Measurements from ENCODE around the gene FXYD1.

- TF ChIP-seq, protein P1, sequence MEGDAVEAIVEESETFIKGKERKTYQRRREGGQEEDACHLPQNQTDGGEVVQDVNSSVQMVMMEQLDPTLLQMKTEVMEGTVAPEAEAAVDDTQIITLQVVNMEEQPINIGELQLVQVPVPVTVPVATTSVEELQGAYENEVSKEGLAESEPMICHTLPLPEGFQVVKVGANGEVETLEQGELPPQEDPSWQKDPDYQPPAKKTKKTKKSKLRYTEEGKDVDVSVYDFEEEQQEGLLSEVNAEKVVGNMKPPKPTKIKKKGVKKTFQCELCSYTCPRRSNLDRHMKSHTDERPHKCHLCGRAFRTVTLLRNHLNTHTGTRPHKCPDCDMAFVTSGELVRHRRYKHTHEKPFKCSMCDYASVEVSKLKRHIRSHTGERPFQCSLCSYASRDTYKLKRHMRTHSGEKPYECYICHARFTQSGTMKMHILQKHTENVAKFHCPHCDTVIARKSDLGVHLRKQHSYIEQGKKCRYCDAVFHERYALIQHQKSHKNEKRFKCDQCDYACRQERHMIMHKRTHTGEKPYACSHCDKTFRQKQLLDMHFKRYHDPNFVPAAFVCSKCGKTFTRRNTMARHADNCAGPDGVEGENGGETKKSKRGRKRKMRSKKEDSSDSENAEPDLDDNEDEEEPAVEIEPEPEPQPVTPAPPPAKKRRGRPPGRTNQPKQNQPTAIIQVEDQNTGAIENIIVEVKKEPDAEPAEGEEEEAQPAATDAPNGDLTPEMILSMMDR (IDR thresholded peaks at IDR 0.05), result no peak
- TF ChIP-seq POLR2A (IDR thresholded peaks at IDR 0.05), result no peak
Observed at GRCh38 chr19:35141837-35142605, 3.4 kb downstream of the FXYD1 start.

All from testis (tissue), 2 donors.